Testis (tissue), 2 donors: ENCODE results near the gene METTL27.

Experiments used
- CTCF ChIP-seq, 3 experiments: fragments of 450-650 bp in 2 of 3; fragments of 200-600 bp in 1 of 3; sonication (generic) in 1 of 3; IDR thresholded peaks; one replicate each; pipeline ENCODE4 v1.5.1; 2016 to 2019; ENCODE audit warnings: antibody characterized with exemption in 3 of 3, mild to moderate bottlenecking in 2 of 3, moderate library complexity in 1 of 3
- POLR2A ChIP-seq: fragments of 450-650 bp; IDR thresholded peaks from one replicate; pipeline ENCODE4 v1.6.1; 2017; ENCODE audit warnings: antibody characterized with exemption, mild to moderate bottlenecking, moderate library complexity

GRCh38 chr7:73876361-73876760 lies 34.0 kb upstream of the METTL27 start:
- TF ChIP-seq CTCF (IDR thresholded peaks at IDR 0.05), result no peak
- TF ChIP-seq POLR2A, result no peak
